NCI-H2081 treated with DMSO at 0.1 percent for 48 hours (cell line): ENCODE measurements around the gene RNF126.
"Not testable (repeated sequence)": the region's sequence is repeated elsewhere in the genome, so short reads cannot be mapped to it uniquely, and the experiment has no call there.

Source experiments
- DNase-seq: peaks from one replicate; lab custom pipeline; 2025; lab: John Stamatoyannopoulos, UW

RNF126 gene

DNA sequence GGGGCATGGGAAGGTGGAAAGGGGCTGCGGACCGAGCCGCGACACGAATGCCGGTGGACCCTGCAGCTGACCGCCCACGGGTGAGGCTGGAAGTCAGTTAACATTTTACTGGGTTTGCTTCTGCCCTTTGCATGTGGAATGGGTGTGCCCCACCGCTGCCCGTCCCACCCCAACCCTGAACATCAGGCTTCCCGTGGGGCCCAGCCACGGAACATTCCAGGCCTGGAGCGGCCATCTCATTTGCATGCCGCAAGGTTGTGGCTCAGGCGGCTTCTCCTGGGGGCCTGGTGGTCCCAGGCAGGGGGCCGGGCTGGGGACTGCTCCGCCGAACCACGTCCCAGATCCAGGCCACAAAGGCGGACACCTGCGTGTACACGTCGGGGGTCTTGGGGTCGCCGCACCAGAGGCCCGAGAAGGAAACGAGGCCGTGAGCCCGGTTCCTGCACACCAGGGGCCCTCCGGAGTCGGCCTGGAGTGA lies 22.5 kb upstream of the RNF126 start:
- no peak for DNase-seq

DNA sequence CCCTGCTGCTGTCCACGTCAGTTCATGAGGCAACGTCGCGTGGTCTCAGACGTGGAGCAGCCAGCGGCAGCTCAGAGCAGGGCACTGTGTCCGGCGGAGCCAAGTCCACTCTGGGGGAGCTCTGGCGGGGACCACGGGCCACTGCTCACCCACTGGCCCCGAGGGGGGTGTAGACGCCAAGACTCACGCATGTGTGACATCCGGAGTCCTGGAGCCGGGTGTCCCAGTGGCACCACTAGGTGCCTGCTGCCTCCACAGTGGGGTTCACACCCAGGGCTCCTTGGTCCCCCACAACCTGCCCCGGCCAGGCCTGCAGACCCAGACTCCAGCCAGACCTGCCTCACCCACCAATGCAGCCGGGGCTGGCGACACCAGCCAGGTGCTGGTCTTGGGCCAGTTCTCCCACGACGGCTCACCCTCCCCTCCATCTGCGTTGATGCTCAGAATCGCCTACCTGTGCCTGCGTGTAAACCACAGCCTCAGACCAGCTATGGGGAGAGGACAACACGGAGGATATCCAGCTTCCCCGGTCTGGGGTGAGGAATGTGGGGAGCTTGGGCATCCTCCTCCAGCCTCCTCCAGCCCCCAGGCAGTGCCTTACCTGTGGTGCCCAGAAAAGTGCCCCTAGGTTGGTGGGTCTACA lies 19.8 kb upstream of the RNF126 start:
- no peak for DNase-seq

DNA sequence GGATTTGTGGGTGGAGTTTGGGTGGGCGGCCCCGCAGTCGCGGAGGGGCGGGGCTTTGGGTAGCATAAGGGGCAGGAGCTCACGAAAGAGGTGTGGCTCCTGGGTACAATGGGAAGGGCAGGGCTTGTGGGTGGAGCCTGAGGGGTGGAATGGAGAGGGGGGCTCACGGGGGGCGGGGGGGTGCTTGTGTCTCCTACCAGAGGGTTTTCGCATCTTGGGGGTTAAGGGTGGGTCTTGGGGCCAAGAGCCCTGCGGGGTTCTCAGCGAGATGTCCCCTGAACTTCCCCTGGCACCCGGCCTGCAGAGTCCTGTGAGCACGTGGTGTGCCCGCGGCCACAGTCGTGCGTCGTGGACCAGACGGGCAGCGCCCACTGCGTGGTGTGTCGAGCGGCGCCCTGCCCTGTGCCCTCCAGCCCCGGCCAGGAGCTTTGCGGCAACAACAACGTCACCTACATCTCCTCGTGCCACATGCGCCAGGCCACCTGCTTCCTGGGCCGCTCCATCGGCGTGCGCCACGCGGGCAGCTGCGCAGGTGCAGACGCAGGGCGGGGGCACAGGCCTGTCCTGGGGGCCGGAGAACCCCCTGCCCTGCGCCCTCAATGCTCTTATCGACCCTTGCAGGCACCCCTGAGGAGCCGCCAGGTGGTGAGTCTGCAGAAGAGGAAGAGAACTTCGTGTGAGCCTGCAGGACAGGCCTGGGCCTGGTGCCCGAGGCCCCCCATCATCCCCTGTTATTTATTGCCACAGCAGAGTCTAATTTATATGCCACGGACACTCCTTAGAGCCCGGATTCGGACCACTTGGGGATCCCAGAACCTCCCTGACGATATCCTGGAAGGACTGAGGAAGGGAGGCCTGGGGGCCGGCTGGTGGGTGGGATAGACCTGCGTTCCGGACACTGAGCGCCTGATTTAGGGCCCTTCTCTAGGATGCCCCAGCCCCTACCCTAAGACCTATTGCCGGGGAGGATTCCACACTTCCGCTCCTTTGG lies 18.3 kb upstream of the RNF126 start:
- DNase-seq: no peak

DNA sequence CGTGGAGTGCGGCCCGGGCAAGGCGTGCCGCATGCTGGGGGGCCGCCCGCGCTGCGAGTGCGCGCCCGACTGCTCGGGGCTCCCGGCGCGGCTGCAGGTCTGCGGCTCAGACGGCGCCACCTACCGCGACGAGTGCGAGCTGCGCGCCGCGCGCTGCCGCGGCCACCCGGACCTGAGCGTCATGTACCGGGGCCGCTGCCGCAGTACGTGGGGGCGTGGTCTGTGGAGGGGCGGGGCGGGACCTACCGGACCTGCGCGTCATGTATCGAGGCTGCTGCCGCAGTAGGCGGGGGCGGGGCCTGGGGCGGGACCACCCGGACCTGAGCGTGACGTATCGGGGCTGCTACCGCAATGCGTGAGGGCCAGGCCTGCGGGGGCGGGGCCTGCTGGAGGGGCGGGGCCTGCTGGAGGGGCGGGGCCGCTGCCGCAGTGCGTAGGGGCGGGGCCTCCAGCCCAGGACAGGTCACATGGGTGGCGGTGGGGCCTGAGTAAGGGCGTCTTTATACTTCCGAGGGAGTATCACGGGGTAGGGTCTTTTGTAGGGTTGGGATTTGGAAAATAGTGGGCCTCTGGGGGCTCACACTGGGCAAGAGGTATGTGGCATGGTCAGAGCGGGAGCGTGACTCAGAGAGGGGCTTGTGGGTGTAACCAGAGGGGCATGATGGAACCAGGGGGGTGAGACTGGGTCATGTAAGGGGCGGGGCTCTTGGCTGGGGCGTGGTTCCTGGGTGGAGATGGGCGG lies 17.4 kb upstream of the RNF126 start:
- peak; percentile 74 for DNase-seq

DNA sequence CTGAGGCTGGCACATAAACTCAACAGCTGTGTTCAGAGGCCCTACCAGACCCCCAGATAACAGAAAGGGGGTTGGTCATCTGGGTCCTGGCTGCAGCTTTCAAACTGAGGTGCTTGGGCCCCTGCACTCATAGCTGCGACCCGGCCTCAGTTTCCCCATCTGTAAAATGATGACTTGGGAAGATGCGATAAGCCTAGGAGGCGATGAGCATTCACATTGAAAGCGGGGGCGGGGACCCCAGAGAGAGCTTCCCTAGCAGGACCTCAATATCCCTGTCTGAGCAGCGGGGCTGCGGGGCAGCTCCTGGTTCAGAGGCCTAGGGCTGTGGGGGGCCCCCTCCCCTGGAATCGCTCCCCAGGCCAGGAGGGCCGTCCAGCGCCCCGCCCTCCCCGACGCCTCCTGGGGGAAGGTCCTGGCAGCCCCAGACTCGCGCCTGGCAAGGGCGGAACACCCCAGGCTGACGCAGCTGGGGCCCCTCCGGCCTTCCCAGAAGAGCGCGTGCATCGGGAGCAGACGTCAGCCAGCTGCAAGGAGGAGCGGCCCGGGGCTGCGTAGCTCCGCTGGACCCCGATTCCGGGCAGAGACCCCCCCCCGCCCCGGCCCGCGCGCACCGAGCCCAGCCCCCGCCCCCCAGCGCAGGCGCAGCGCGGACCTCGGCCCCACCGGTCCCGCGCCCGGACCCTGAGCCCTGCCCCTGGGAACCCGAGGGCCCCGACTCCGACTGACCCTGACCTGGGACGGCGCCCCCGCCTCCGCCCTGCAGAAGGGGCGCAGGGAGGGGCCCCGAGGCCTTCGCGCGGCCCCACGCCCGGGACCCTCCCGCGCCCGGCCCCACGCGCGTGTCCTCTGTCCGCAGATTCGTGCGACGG lies 16.6 kb upstream of the RNF126 start:
- DNase-seq: no peak

DNA sequence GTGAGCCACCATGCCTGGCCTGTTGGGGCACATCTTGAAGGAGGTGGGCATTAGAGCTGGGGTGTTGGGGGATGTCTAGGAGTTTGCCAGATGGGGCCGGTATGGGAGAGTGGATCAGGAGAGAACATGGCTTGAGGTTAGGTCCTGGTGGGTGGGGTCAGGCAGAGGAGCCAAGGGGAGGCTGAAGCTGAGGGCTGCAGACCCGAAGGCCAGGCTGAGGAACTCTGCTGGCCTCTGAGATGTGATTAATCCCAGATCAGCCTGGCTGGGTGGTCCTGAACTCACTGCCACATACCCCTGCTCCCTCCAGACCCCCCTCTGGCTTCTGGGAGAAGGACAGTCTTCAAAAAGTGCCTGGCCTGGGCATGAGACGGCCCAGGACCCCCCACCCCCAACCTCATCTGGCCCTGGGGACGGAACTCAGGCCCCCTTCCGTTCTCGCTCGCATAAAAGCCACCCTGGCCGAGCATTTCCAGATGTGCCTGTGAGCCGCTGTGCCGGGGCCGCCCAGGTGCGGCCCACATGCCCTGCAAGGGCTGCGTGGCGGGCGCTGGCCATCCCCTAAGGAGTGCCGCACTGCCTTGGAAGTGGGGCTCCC lies 15.9 kb upstream of the RNF126 start:
- DNase-seq: no peak

DNA sequence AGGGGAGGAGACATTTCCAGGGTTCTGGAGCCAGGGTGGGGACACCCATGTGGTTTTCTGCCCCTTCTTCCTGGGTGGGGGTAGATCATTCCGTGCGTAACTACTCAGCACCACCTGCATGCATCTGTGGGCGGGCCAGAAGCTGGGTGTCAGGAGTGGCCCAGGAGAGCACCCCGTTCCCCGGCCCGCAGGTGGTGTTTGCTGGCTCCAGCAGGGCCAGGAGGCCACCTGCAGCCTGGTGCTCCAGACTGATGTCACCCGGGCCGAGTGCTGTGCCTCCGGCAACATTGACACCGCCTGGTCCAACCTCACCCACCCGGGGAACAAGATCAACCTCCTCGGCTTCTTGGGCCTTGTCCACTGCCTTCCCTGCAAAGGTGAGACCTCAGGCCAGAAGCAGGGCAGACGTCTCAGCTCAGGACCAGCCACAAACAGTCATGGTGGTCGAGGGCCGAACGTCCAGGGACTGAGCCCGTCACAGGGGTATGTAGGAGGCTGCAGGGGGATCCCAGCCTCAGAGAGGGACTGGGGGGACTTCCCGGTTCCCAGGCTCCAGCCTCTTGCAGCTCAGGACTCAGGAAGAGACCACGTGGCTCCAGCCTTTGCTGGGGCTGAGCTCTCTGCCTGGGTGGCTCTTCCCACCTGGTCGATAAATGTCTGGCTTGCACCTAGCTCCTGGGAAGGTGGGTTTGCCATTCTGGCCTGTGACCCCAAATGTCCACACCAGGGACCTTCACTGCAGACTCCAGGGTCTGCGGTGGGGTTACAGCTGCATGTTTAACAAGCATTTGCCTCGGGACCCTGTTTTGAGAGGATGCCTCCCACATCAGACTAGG lies 14.8 kb upstream of the RNF126 start:
- no peak for DNase-seq

DNA sequence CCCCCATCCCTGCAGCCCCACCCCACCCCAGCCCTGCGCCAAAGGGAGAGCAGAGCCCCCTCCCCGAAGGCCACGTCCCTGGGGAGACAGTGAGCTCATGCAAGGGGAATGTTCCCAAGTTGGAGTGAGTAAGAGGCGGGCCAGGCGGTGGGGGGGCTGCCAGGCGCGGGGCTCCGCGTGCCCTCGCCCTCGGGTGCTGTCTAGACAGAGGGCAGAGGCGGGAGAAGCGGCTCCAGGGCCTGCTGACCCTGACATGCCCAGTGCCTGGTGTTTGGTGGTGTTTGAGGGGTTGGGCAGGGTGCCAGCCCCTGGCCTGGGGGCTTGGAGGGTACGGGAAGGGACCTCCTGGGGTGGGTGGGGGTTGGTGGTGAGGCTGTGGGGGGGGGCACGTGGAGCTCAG lies 14.2 kb upstream of the RNF126 start:
- no peak for DNase-seq

DNA sequence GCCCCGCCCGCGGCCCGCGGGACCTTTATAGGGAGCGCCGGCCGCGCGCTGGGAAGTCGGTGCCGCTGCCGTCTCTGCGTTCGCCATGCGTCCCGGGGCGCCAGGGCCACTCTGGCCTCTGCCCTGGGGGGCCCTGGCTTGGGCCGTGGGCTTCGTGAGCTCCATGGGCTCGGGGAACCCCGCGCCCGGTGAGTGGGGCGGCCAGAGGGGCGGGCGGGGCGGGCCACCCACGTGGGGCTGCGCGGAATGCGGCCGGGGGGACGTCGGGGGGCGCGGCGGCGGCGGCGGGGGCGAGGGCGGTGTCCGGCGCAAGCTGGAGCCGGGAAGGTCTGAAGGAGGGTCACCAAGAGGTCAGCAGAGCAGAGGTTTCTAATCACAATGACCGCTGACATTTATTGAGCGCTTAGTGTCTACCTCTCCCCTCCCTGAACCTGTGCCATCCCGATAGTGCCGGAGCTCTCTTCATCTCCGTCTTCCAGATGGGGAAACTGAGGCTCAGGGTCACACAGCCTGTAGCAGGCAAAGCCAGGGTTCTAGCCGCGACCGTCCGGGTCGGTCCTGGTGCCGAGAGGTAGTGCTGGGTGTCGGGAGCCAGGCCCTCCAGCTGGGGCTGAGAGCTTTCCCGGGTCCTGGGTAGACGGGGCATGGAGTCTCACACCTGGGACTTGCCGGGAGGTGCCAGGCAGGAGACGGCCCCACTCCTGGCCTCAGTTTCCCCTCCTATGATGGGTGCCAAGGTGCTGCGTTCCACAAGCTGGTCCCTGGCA lies 13.5 kb upstream of the RNF126 start, which contains the start of gene FSTL3:
TSS of gene FSTL3 (plus strand) at position 54 of the 767 bp plus-strand sequence. CDS start at position 86, 32 bp downstream.
- DNase-seq: no peak

DNA sequence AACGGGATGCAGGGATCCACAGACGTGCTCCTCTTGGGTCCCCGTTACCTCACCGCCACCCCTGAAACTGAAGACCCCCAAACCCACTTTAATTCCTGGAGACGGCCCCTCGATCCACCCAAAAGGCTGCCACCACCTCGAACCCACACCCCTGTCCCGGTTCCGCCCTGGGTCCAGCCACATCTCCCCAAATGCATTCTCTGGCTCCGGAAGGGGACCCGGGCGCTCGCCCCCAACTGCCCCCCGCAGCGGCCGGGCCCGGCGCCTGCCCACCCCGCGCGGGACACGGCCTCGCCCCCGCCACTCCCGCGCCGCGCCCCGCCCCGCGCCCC lies 13.0 kb upstream of the RNF126 start:
- no peak for DNase-seq

DNA sequence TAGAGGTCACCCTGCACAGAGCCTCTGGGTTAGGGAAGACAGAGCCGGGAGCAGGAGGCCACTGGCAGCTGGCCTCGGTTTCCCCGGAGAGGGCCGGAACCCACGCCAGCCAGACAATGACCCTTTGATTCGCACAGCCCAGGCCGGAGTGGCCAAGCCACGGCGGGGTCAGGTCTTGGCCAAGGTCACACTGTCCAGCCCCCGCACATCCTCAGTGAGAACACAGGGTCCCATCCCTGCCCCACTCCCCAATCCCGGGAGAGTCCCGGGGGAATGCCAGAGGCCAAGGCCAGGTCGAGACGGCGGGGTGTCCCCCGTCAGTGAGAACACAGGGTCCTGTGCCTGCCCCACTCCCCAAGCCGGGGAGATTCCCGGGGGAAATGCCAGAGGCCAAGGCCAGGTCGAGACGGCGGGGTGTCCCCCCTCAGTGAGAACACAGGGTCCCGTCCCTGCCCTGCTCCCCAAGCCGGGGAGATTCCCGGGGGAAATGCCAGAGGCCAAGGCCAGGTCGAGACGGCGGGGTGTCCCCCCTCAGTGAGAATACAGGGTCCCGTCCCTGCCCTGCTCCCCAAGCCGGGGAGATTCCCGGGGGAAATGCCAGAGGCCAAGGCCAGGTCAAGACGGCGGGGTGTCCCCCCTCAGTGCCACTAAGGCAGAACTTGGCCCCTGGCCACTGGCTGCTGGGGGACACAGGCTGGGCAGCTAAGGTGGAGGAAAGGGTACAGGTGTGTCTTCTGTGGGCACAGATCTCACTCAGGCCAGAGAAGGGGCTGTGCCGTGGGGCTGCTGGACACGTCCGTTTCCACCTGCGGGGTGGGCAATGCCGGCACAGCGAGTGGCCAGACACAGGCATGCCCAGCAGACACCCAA lies 11.5 kb upstream of the RNF126 start:
- no peak for DNase-seq

DNA sequence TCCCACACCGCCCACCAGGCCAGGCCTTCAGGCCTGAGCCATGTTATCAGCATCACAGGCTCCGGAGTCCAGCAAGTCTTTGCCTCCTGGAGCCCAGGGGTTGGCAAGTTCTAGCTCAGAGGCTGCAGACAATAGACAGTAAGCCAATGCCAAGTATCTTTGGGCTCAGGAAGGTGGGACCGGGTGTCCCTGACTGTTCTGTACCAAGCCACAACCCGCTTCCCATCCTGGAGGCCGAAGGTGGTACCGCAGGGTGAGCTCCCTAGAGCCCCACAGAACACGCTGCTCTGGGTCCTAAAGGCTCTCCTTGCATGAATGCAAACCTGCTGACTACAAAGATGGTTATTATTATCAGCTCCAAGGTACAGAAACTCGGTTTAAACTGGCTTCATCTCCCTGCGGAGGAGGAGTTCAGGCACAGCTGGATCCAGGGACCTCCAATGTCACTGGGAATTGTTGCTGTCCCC lies 7.6 kb upstream of the RNF126 start:
- DNase-seq: no peak

DNA sequence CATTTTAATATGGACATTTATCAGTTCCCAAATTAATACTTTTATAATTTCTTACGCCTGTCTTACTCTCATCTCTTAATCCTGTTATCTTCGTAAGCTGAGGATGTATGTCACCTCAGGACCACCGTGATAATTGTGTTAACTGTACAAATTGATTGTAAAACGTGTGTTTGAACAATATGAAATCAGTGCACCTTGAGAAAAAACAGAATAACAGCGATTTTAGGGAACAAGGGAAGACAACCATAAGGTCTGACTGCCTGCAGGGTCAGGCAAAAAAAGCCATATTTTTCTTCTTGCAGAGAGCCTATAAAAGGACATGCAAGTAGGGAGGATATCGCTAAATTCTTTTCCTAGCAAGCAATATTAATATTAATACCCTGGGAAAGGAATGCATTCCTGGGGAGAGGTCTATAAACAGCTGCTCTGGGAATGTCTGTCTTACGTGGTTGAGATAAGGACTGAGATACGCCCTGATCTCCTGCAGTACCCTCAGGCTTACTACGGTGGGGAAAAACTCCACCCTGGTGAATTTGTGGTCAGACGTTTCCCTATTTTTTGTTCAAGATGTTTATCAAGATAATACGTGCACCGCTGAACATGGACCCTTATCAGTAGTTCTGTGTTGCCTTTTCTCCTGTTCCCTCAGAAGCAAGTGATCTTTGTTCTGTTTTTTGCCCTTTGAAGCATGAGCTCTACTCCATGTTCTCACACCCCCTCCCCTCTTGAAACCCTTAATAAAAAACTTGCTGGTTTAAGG lies 5.8 kb upstream of the RNF126 start:
- not testable (repeated sequence) for DNase-seq

DNA sequence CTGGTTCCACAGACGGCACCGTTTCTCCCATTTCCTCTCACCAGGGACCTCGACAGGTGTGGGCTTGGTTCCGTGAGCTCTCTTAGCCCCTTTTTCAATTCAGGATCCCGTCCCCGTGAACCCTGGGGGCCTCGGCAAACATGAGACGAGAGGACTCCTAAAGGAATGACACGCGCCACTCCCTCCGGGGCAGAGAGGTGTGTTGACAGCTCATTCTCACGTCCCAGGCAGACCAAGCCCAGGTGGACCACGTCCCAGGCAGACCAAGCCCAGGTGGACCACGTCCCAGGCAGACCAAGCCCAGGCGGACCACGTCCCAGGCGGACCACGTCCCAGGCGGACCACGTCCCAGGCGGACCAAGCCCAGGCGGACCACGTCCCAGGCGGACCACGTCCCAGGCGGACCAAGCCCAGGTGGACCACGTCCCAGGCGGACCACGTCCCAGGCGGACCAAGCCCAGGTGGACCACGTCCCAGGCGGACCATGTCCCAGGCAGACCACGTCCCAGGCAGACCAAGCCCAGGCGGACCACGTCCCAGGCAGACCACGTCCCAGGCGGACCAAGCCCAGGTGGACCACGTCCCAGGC lies 4.1 kb upstream of the RNF126 start:
- not testable (repeated sequence) for DNase-seq

DNA sequence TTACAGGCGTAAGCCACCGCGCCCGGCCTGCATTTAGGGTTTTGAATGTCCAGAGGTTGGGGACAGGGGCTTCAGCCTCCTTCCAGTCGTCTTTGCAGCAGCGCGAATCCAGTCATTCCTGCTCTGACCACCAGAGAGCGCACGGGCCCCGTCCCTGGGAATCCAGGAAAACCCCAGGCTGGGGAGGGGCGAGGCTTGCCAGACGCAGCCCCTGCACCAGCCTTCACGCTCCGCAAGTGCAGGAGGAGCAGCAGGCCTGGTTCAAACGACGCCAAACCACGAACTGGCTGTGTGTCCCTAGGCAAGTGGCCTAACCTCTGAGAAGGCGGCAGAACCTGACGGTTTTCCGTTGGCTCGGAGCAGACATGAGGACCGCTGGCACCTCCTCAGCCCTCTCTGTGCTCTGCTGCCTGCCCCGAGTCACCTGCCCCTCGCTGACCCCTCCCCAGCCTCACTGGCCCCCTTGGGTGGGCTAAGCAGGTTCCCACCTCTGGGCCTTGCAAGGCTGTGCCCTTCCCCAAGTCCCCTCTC lies 2.0 kb upstream of the RNF126 start:
- DNase-seq: peak; percentile 16

DNA sequence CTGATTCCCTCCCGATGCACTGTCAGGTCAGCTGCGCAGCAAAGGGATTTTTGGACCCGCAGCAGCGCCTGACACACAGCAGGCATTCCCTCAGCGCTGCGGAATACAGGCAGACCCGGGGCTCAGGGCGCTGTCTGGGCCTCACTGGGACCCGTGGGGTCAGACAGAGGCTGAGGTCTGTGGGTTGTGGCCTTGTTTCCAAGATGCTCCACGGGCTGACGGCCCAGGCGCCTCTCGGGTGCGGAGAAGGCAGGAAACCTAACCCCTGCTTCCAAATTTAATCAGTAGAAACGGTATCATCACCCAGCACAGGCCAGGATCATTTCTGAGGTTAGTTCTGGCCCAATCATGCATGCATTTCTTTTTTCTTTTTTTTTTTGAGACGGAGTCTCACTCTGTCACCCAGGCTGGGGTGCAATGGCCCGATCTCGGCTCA lies 686 bp upstream of the RNF126 start:
- no peak for DNase-seq
